Activated T-helper 17 cell treated with anti-CD3 and anti-CD28 coated beads, Interleukin-2, amount 50 U/mL, for 72 hours (primary cell): ENCODE results near the gene TCL1A. TPM values are rescaled to one million over a fixed set of nuclear protein-coding genes. Genes with fewer than 3 reads are reported as not detected.
A peak's percentile ranks its signal among the peaks of the same experiment; 100 is the strongest.

Experiments
- ATAC-seq: fragments of 150-1000 bp; cut with Tn5 transposase; replicated peaks from 2 replicates; pipeline ENCODE4 v1.10.0; 2021; ENCODE audit warnings: mild to moderate bottlenecking, moderate library complexity
- H3K27ac Mint-ChIP-seq: one replicate; pipeline ENCODE4 v1.8.0; 2022; ENCODE audit warnings: mixed read lengths
- H3K27me3 Mint-ChIP-seq: one replicate; pipeline ENCODE4 v1.8.0; 2022; ENCODE audit warnings: mixed read lengths
- H3K36me3 Mint-ChIP-seq: one replicate; pipeline ENCODE4 v1.8.0; 2022; ENCODE audit warnings: low read depth, mild to moderate bottlenecking, mixed read lengths
- H3K4me1 Mint-ChIP-seq: one replicate; pipeline ENCODE4 v1.8.0; 2022; ENCODE audit warnings: mixed read lengths
- H3K4me3 Mint-ChIP-seq: one replicate; pipeline ENCODE4 v1.8.0; 2022; ENCODE audit warnings: mild to moderate bottlenecking, mixed read lengths
- H3K9me3 Mint-ChIP-seq: one replicate; pipeline ENCODE4 v1.8.0; 2022; ENCODE audit warnings: mixed read lengths
- total RNA-seq, 2 donors: library from RNA; stranded (reverse); gene quantifications; one replicate each; pipeline ENCODE4 v1.2.3, GENCODE V29; 2022

Gene TCL1A
- total RNA-seq, 2 donors from 2014 or later = not detected

- no peaks in the 10 kb centered on the region for H3K36me3 Mint-ChIP-seq
- no peaks in the 10 kb centered on the region for H3K9me3 Mint-ChIP-seq
- peaks cover 42% of the 10 kb centered on the region for H3K27me3 Mint-ChIP-seq
- no peak overlapping the region for H3K27ac Mint-ChIP-seq
- H3K4me3 Mint-ChIP-seq = no peak overlapping the region
- H3K4me1 Mint-ChIP-seq = no peaks in the 10 kb centered on the region
- no peak for ATAC-seq
These were observed 17.2 kb downstream of the TCL1A start for GRCh38 chr14:95696741-95697140.

DNA sequence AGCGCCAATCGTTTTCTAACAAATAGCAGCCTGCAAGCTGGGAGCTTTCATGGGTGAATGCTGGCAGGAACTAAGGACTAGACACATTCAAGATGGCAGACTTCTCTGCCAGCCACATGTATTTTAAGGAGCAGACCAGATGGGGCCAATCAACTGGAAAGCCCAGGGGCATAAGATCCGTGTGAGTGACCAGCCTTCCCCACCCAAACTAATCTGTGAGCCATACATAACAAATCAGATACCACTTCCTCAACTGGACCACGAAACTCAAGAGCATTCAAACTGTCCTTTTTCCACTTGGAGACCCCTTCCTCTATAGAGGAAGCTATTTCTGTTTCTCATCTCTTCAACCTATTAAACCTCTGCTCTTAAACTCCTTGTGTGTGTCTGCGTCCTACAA, 18.0 kb downstream of the TCL1A start:
- Mint-ChIP-seq H3K27me3 (peaks cover 40% of the 10 kb centered on the region), H3K36me3 (no peaks in the 10 kb centered on the region), H3K27ac (no peak overlapping the region), H3K9me3 (no peaks in the 10 kb centered on the region), H3K4me3 (no peak overlapping the region), H3K4me1 (no peaks in the 10 kb centered on the region)
- ATAC-seq = no peak

- Mint-ChIP-seq H3K4me3 (no peak overlapping the region), H3K4me1 (no peaks in the 10 kb centered on the region), H3K27me3 (peaks cover 36% of the 10 kb centered on the region), H3K27ac (no peak overlapping the region), H3K9me3 (no peaks in the 10 kb centered on the region), H3K36me3 (no peaks in the 10 kb centered on the region)
- ATAC-seq = no peak
These were observed 18.9 kb downstream of the TCL1A start for GRCh38 chr14:95695051-95695450.

- Mint-ChIP-seq H3K4me1 (no peaks in the 10 kb centered on the region), H3K27me3 (peaks cover 32% of the 10 kb centered on the region), H3K27ac (no peak overlapping the region), H3K9me3 (no peaks in the 10 kb centered on the region), H3K36me3 (no peaks in the 10 kb centered on the region), H3K4me3 (no peak overlapping the region)
- ATAC-seq = no peak
These were observed 21.8 kb downstream of the TCL1A start for GRCh38 chr14:95692109-95692508.

DNA sequence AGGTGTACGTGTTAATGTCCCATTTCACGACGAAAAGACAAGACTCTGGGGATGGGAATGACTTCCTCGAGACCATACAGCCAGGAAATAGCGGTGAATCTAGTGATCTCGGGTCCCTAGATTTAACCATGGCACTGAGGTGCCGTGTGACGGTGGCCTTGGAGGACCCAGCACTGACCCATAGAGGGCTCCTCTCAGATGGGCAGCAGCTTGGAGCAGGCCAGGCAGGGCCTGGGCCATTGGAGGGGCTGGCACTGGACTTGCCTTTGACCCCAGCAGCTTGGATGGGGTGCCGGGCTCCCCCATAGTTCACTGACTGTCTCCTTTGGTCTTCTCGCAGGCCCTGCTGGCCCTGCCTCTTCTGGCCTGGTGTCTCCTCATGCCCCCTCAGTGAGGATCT, 22.3 kb downstream of the TCL1A start:
- H3K9me3 Mint-ChIP-seq = no peaks in the 10 kb centered on the region

GRCh38 chr14:95690815-95691214, 23.1 kb downstream of the TCL1A start:
- H3K27me3 Mint-ChIP-seq = peaks cover 25% of the 10 kb centered on the region
- no peak overlapping the region for H3K4me3 Mint-ChIP-seq
- H3K4me1 Mint-ChIP-seq = no peaks in the 10 kb centered on the region
- H3K36me3 Mint-ChIP-seq = no peaks in the 10 kb centered on the region
- no peak overlapping the region for H3K27ac Mint-ChIP-seq
- H3K9me3 Mint-ChIP-seq = no peaks in the 10 kb centered on the region
- no peak for ATAC-seq

More for the DNA sequence above, 22.3 kb downstream of the TCL1A start:
- no peak overlapping the region for H3K4me3 Mint-ChIP-seq
- H3K27ac Mint-ChIP-seq = no peak overlapping the region
- no peaks in the 10 kb centered on the region for H3K36me3 Mint-ChIP-seq
- no peak for ATAC-seq
- no peaks in the 10 kb centered on the region for H3K4me1 Mint-ChIP-seq
- H3K27me3 Mint-ChIP-seq = peaks cover 33% of the 10 kb centered on the region

GRCh38 chr14:95689441-95689840, 24.5 kb downstream of the TCL1A start:
- no peaks in the 10 kb centered on the region for H3K4me1 Mint-ChIP-seq
- no peak overlapping the region for H3K4me3 Mint-ChIP-seq
- ATAC-seq = no peak
- no peaks in the 10 kb centered on the region for H3K36me3 Mint-ChIP-seq
- H3K9me3 Mint-ChIP-seq = no peaks in the 10 kb centered on the region
- no peak overlapping the region for H3K27ac Mint-ChIP-seq
- H3K27me3 Mint-ChIP-seq = peaks cover 33% of the 10 kb centered on the region

GRCh38 chr14:95686935-95687334, 27.0 kb downstream of the TCL1A start:
- Mint-ChIP-seq H3K4me3 (no peak overlapping the region), H3K9me3 (no peaks in the 10 kb centered on the region), H3K36me3 (no peaks in the 10 kb centered on the region), H3K4me1 (no peaks in the 10 kb centered on the region), H3K27me3 (peaks cover 21% of the 10 kb centered on the region), H3K27ac (no peak overlapping the region)
- no peak for ATAC-seq

DNA sequence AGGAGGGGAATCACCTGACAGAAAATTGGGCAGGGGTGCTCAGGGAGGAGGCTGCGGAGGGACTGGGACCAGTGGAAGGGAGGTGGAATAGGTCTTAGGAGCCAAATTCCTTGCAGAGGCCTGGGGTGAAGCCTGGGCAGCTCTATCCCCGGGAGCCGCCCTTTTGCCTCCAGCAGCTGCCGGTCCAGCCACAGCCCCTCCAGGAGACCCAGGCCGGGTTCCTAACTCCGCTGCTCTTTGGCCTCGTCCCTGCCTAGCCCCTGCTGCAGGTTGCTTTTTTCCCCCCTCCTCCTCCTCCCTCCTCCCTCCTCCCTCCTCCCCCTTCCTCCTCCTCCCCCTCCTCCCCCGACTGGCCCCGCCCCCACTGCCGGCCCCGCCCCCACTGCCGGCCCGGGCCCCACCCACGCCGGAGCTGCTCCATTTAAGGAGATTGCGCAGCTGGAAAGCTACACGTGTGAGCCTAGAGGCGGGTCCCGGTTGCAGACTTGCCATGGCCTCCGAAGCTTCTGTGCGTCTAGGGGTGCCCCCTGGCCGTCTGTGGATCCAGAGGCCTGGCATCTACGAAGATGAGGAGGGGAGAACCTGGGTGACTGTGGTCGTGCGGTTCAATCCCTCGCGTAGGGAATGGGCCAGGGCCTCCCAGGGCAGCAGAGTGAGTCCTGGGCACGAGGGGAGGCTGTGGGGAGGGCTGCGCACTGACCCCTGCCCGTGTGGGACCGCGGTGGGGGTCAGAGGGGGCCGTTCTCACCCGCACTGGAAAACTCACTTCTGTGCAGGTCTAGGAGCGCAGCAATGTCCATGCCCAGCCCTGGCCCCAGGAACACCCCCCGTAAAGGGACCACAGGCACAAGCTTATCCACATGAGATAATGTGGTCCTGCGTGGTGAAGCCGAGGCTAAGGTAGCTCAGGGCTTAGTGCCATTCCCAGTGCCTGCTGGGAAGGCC, 27.7 kb downstream of the TCL1A start, which contains the start of gene TCL1B:
Gene TCL1B, plus strand, starts transcription at position 449 of the 945 bp plus-strand sequence. Its CDS starts 42 bp downstream, at position 491.
- H3K9me3 Mint-ChIP-seq = no peaks in the 10 kb centered on the region
- ATAC-seq = no peak
- H3K27ac Mint-ChIP-seq = no peak within 1 kb of the TSS
- no peaks in the 10 kb centered on the region for H3K36me3 Mint-ChIP-seq
- H3K4me1 Mint-ChIP-seq = no peaks in the 10 kb centered on the region
- no peak within 1 kb of the TSS for H3K4me3 Mint-ChIP-seq
- H3K27me3 Mint-ChIP-seq = peaks cover 20% of the 10 kb centered on the region

DNA sequence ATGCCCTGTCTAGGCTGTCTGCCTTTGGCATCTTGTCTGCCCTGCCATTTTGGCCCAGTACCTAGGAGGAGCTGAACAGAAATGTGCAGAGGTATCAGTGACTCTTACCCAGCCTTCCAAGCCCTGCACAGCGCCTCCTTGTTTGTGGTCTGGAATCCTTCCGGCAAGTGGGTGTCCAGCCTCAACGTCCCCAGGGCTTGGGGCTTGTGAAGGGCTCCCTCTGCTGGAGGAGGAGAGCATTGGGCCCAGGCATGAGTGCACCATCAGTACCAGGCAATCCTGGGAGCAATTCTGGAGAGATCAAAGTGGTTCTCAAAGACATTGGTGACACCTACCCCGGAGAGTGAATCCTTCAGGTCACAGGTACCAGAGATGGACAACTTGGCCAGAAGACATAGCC, 30.1 kb downstream of the TCL1A start:
- Mint-ChIP-seq H3K9me3 (no peaks in the 10 kb centered on the region), H3K4me3 (no peak overlapping the region), H3K27ac (no peak overlapping the region), H3K27me3 (peaks cover 30% of the 10 kb centered on the region), H3K4me1 (no peaks in the 10 kb centered on the region), H3K36me3 (no peaks in the 10 kb centered on the region)
- peak; percentile 57 for ATAC-seq

DNA sequence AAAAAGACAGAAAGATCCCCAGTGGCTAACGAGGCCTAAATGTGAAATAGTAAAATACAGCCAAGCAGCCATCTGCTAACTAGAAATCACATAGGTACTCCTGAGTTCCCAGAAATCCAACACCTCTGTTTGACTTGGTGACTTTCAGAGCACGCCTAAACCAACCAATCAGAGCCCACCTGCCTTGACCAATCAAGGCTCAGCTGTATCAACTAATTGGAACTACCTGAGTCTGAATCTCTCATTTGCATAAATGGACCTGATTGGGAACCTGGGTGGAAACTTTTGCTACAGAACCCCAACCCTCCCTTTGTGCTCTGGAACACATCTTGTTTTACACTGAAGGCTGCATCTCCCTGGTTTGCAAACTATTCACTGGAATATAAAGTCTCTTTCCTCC, 32.8 kb downstream of the TCL1A start:
- no peak for ATAC-seq

DNA sequence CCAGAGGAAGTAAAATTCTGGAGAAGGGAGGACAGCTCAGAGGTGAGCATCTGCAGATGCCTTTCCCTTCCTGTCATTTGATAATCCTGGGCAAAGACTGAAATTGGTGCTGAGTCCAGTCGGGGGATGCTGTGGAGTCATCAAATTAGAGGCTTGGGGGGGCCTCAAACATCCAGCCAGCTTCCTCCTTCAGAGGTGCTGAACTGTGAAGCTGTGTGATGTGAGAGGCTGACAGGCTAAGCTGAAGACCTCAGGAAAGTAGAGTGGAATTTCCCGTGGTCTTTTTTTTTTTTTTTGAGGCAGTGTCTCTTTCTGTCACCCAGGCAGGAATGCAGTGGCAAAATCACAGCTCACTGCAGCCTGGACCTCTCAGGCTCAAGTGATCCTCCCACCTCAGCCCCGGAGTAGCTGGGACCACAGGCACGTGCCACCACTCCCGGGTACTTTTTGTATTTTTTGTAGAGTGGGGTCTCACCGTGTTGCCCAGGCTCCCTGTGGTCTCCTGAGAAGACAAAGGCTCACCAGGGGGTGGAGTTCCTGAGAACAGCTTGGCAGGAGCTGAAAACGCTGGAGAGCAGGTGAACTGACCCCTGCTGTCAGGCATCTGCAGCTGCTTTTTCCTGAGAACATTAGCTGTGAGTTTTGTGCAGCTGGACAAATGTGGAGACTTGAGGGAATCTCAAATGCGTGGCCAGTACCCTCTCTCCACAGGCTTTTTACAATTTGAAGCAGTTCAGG, 33.8 kb downstream of the TCL1A start:
- H3K4me1 Mint-ChIP-seq = no peaks in the 10 kb centered on the region
- H3K27ac Mint-ChIP-seq = no peak overlapping the region
- H3K27me3 Mint-ChIP-seq = peaks cover 38% of the 10 kb centered on the region
- no peak for ATAC-seq
- no peaks in the 10 kb centered on the region for H3K36me3 Mint-ChIP-seq
- H3K4me3 Mint-ChIP-seq = no peak overlapping the region
- H3K9me3 Mint-ChIP-seq = no peaks in the 10 kb centered on the region

More for the DNA sequence above, 32.8 kb downstream of the TCL1A start:
- Mint-ChIP-seq H3K4me1 (no peaks in the 10 kb centered on the region), H3K27me3 (peaks cover 32% of the 10 kb centered on the region), H3K4me3 (no peak overlapping the region), H3K9me3 (no peaks in the 10 kb centered on the region), H3K36me3 (no peaks in the 10 kb centered on the region), H3K27ac (no peak overlapping the region)

GRCh38 chr14:95679148-95679815, 34.6 kb downstream of the TCL1A start:
- no peak for ATAC-seq
- Mint-ChIP-seq H3K36me3 (no peaks in the 10 kb centered on the region), H3K27me3 (peaks cover 32% of the 10 kb centered on the region)

GRCh38 chr14:95677179-95677835, 36.6 kb downstream of the TCL1A start:
- Mint-ChIP-seq H3K4me3 (no peak overlapping the region), H3K4me1 (no peaks in the 10 kb centered on the region), H3K36me3 (no peaks in the 10 kb centered on the region), H3K27me3 (peaks cover 41% of the 10 kb centered on the region), H3K27ac (no peak overlapping the region), H3K9me3 (no peaks in the 10 kb centered on the region)
- no peak for ATAC-seq

More at GRCh38 chr14:95679148-95679815, 34.6 kb downstream of the TCL1A start:
- H3K27ac Mint-ChIP-seq = no peak overlapping the region
- no peaks in the 10 kb centered on the region for H3K9me3 Mint-ChIP-seq
- no peak overlapping the region for H3K4me3 Mint-ChIP-seq
- H3K4me1 Mint-ChIP-seq = no peaks in the 10 kb centered on the region
